CD14-positive monocyte (primary cell): Measurements from ENCODE around the gene GPR161. TPM values are rescaled to one million over a fixed set of nuclear protein-coding genes. Genes with fewer than 3 reads are reported as not detected.
"Not testable (repeated sequence)": the region's sequence is repeated elsewhere in the genome, so short reads cannot be mapped to it uniquely, and the experiment has no call there.

Experiments used
- DNase-seq, 3 donors: peaks; one replicate each; pipeline ENCODE4 v3.0.0-alpha.2; 2011 to 2022
- H2AFZ ChIP-seq: 2 replicates; pipeline ENCODE4 v1.6.0; 2012; ENCODE audit warnings: mild to moderate bottlenecking, low read depth, low read length, inconsistent platforms; ENCODE audit not compliant: insufficient read depth, poor library complexity, severe bottlenecking
- H3K27ac ChIP-seq, 2 donors: 1 replicate in 1 of 2; 2 replicates in 1 of 2; pipeline ENCODE4 v1.5.1; 2012 to 2013; ENCODE audit warnings: low read length in 2 of 2, control low read depth in 1 of 2, inconsistent platforms in 1 of 2, low read depth in 1 of 2, mild to moderate bottlenecking in 1 of 2
- H3K27me3 ChIP-seq, 2 donors: one replicate each; pipeline versions ENCODE4 v1.6.0 to v1.6.1; 2011 to 2013; ENCODE audit warnings: low read length in 2 of 2; ENCODE audit not compliant: control insufficient read depth in 2 of 2, insufficient read depth in 2 of 2
- H3K36me3 ChIP-seq, 2 donors: replicated peaks in 1 of 2; 1 replicate in 1 of 2; 2 replicates in 1 of 2; pipeline versions ENCODE4 v1.5.1 to v1.6.1; 2012 to 2013; ENCODE audit warnings: low read length in 2 of 2, control low read depth in 1 of 2, inconsistent platforms in 1 of 2, mild to moderate bottlenecking in 1 of 2; ENCODE audit not compliant: insufficient read depth in 2 of 2, control insufficient read depth in 1 of 2
- H3K4me1 ChIP-seq, 2 donors: 1 replicate in 1 of 2; 2 replicates in 1 of 2; pipeline versions ENCODE4 v1.5.1 to v1.6.1; 2012 to 2013; ENCODE audit warnings: low read length in 2 of 2, control low read depth in 1 of 2, inconsistent platforms in 1 of 2, mild to moderate bottlenecking in 1 of 2, moderate library complexity in 1 of 2; ENCODE audit not compliant: insufficient read depth in 2 of 2, control insufficient read depth in 1 of 2
- H3K4me2 ChIP-seq: replicated peaks from 2 replicates; pipeline ENCODE3; 2012; ENCODE audit warnings: low read length, moderate library complexity, mild to moderate bottlenecking; ENCODE audit not compliant: poor library complexity, severe bottlenecking; ENCODE audit errors: extremely low read depth
- H3K4me3 ChIP-seq, 3 experiments: fragments of 200-600 bp in 1 of 3; sonication (generic) in 1 of 3; replicated peaks in 1 of 3; 1 replicate in 2 of 3; 2 replicates in 1 of 3; pipeline ENCODE4 v1.5.1; 2011 to 2013; ENCODE audit warnings: low read length in 3 of 3, mild to moderate bottlenecking in 3 of 3, control low read depth in 2 of 3, low read depth in 2 of 3, inconsistent platforms in 1 of 3, moderate library complexity in 1 of 3
- H3K79me2 ChIP-seq: 2 replicates; pipeline ENCODE4 v1.6.0; 2012; ENCODE audit warnings: mild to moderate bottlenecking, control low read depth, inconsistent platforms, low read length, moderate library complexity; ENCODE audit not compliant: insufficient read depth
- H3K9ac ChIP-seq: 2 replicates; pipeline ENCODE4 v1.6.0; 2017; ENCODE audit warnings: low read length, mild to moderate bottlenecking; ENCODE audit not compliant: insufficient read depth, poor library complexity, severe bottlenecking
- H3K9me3 ChIP-seq, 2 donors: replicated peaks in 1 of 2; 1 replicate in 1 of 2; 2 replicates in 1 of 2; pipeline versions ENCODE4 v1.5.1 to v1.6.1; 2012 to 2013; ENCODE audit warnings: low read length in 2 of 2, control low read depth in 1 of 2; ENCODE audit not compliant: control insufficient read depth in 1 of 2, insufficient read depth in 1 of 2
- H4K20me1 ChIP-seq: 2 replicates; pipeline ENCODE4 v1.6.0; 2012; ENCODE audit warnings: mild to moderate bottlenecking, low read length, control low read depth, moderate library complexity; ENCODE audit not compliant: insufficient read depth
- H3K27ac Mint-ChIP-seq, 7 donors: one replicate each; pipeline ENCODE4 v1.8.0; 2020; ENCODE audit warnings: mild to moderate bottlenecking in 7 of 7, mixed read lengths in 7 of 7, moderate library complexity in 6 of 7, inconsistent platforms in 2 of 7
- H3K27me3 Mint-ChIP-seq, 3 donors: one replicate each; pipeline ENCODE4 v1.8.0; 2021 to 2022; ENCODE audit warnings: low read depth in 3 of 3, mild to moderate bottlenecking in 3 of 3, mixed read lengths in 3 of 3, moderate library complexity in 3 of 3, inconsistent platforms in 1 of 3
- H3K36me3 Mint-ChIP-seq, 2 donors: one replicate each; pipeline ENCODE4 v1.8.0; 2020; ENCODE audit warnings: mixed read lengths in 2 of 2, inconsistent platforms in 1 of 2, mild to moderate bottlenecking in 1 of 2
- H3K4me1 Mint-ChIP-seq: one replicate; pipeline ENCODE4 v1.8.0; 2020; ENCODE audit warnings: mild to moderate bottlenecking, mixed read lengths
- H3K4me3 Mint-ChIP-seq, 2 donors: one replicate each; pipeline ENCODE4 v1.8.0; 2020; ENCODE audit warnings: mild to moderate bottlenecking in 2 of 2, mixed read lengths in 2 of 2, moderate library complexity in 1 of 2
- H3K9me3 Mint-ChIP-seq, 7 donors: one replicate each; pipeline ENCODE4 v1.8.0; 2020 to 2022; ENCODE audit warnings: mixed read lengths in 7 of 7, mild to moderate bottlenecking in 6 of 7, moderate library complexity in 6 of 7, inconsistent platforms in 2 of 7
- CTCF ChIP-seq: fragments of 200-600 bp; IDR thresholded peaks from one replicate; pipeline ENCODE4 v1.8.0; 2022; ENCODE audit warnings: antibody characterized with exemption, mild to moderate bottlenecking
- WGBS: methylation state at CpG from one replicate; pipeline ENCODE4 v1.1.5; 2013; ENCODE audit warnings: missing lambda C conversion rate; ENCODE audit not compliant: insufficient coverage; 5-methylcytosine and 5-hydroxymethylcytosine counted together
- intact Hi-C, 2 donors: fragments of 100-400 bp; cut with micrococcal nuclease; formaldehyde crosslinking; loops; one replicate each; pipeline versions ENCODE4 v1.15.0 to v1.15.1; 2023
- polyA minus RNA-seq: library from RNA; depleted of rRNA, polyadenylated mRNA; stranded (reverse); fragments of >200 nt; gene quantifications from 2 replicates; pipeline ENCODE4 v1.2.3, GENCODE V29; 2012
- polyA plus RNA-seq, 3 donors: library from polyadenylated mRNA; depleted of rRNA in 1 of 3; unstranded in 2 of 3; stranded (reverse) in 1 of 3; fragments of 300-500 nt in 2 of 3; fragments of >200 nt in 1 of 3; fragmentation: Illumina TruSeq in 2 of 3; gene quantifications; 1 replicate in 2 of 3; 2 replicates in 1 of 3; pipeline ENCODE4 v1.2.3, GENCODE V29; 2012 to 2021
- total RNA-seq, 12 experiments: library from RNA in 1 of 12; stranded (reverse) in 1 of 12; fragments of 120-200 nt in 1 of 12; gene quantifications; one replicate each; pipeline ENCODE4 v1.2.4 and lab custom pipeline; 2013 to 2026; ENCODE audit warnings: mixed read lengths in 6 of 12, inconsistent platforms in 1 of 12

Gene GPR161
- total RNA-seq (2013), result 0.35 TPM
- polyA plus RNA-seq (under 1 TPM in 1 of 3 donors, not detected in 2; 0.65 TPM), polyA minus RNA-seq (0.14 and 0.32 TPM in 2 replicates), total RNA-seq (lab: John Stamatoyannopoulos, UW) (0.63 to 17.8 (median 1.7) reads per million in 11 experiments)

GRCh38 chr1:168136709-168137514, at the start of gene GPR161:
TSS of gene GPR161 (minus strand) at chr1:168136930. CDS start at chr1:168104850, 32,080 bp downstream.
- Histone ChIP-seq H3K4me2 (peak within 1 kb of the TSS; percentile 79), H3K36me3 (no peaks in the 10 kb centered on the region), H3K9ac (peak within 1 kb of the TSS; percentile 57), H3K4me3 (peak within 1 kb of the TSS; percentile 54 to 81 (median 55)), H3K4me1 (peaks cover 11 to 16% of the 10 kb centered on the region in 2 donors), H2AFZ (peak within 1 kb of the TSS; percentile 86), H4K20me1 (no peaks in the 10 kb centered on the region), H3K79me2 (no peaks in the 10 kb centered on the region), H3K9me3 (no peaks in the 10 kb centered on the region), H3K27me3 (peaks cover 24 to 44% of the 10 kb centered on the region in 2 donors), H3K27ac (no peak within 1 kb of the TSS)
- under 1% methylated on average over 48 of the region's 86 CpGs for WGBS
- TF ChIP-seq CTCF, result no peak
- intact Hi-C loops, result no loop called here
- Mint-ChIP-seq H3K27me3 (peaks cover 39 to 56% (median 46%) of the 10 kb centered on the region in 3 donors), H3K36me3 (peaks cover 4 to 11% of the 10 kb centered on the region in 2 donors), H3K4me1 (peaks cover 16% of the 10 kb centered on the region), H3K27ac (peak within 1 kb of the TSS in 3 of 7 donors; percentile 16 to 28 (median 27)), H3K9me3 (peaks cover 0 to 21% (median 5%) of the 10 kb centered on the region in 7 donors), H3K4me3 (peak within 1 kb of the TSS; percentile 94 to 100)
- peak in 1 of 3 donors; percentile 16 for DNase-seq

GRCh38 chr1:168181063-168181720, 44.5 kb upstream of the GPR161 start:
- H3K4me1 ChIP-seq, result peaks cover 12 to 16% of the 10 kb centered on the region in 2 donors
- H3K27ac Mint-ChIP-seq, H2AFZ ChIP-seq, DNase-seq, H4K20me1 ChIP-seq, H3K27ac ChIP-seq, H3K9me3 Mint-ChIP-seq, intact Hi-C loops, H3K27me3 ChIP-seq, H3K4me2 ChIP-seq, H3K9ac ChIP-seq, H3K4me1 Mint-ChIP-seq, H3K9me3 ChIP-seq, H3K4me3 Mint-ChIP-seq, H3K27me3 Mint-ChIP-seq, H3K4me3 ChIP-seq: not testable (repeated sequence)
- peaks cover 59% of the 10 kb centered on the region for H3K79me2 ChIP-seq
- WGBS, result 100% methylated on average over 2 of the region's 15 CpGs
- H3K36me3 Mint-ChIP-seq, result peaks cover 17 to 24% of the 10 kb centered on the region in 2 donors
- peaks cover 13 to 22% of the 10 kb centered on the region in 2 donors for H3K36me3 ChIP-seq
